Fibroblast of mammary gland (primary cell): ENCODE results near the gene ADGRG1.

Experiments used
- DNase-seq: peaks from one replicate; pipeline ENCODE4 v3.0.0-alpha.2; 2010; ENCODE audit warnings: low read depth
- H3K4me3 ChIP-seq: 2 replicates; pipeline ENCODE4 v1.5.1; 2011; ENCODE audit warnings: low read depth, mild to moderate bottlenecking, low read length, moderate library complexity; ENCODE audit not compliant: control insufficient read depth
- TF ChIP-seq, protein P1 (sequence below): conservative IDR thresholded peaks from 2 replicates; pipeline ENCODE4 v1.5.1; 2011; ENCODE audit warnings: low read depth, low read length, inconsistent platforms; ENCODE audit not compliant: control insufficient read depth, insufficient read depth

ADGRG1 gene

DNA sequence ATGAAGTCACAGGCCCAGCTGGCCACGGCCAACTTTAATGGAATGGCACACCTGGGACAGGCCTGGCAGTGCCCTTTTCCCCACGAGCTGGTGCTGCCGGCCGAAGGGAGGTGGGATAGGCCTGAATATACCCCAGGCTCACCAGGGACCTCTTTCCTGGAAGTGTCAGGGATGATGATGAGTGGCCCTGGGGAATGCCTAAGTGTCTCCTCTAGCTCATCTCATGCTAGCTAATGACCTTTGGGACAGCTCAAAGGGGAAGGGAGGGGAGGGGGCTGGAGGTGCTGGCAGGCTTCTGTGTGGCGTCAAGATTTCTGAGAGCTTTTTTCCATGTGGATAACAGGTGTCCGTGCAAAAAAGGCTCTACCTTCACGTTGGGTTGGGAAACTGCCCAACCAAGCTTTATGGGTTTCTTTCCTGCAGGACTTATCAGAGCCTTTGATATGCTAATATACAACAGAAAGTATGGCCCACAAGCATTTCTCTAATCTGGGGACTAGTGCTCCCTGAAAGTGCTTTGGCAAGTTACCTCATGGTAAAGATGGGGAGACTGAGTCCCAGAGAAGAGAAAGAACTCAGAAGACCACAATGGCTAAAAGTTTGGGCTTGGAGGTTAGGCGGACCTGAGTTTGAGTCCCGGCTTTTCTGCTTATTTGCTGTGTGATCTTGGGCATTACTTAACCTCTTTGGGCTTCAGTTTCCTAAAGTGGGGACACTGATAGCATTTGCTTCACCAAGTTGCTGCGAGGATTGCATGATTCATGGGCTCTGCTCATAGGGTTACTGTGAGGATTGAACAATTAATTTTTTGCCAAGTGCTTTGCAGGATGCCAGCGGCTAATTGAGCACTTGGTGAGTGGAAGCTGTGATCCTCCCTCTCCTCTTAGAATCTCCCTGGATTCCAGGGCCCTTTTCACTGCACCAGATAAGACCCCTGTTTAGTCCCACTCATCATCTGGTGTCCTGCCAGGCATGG is 14.0 kb downstream of the ADGRG1 start:
- H3K4me3 ChIP-seq = no peak overlapping the region
- TF ChIP-seq, protein P1, sequence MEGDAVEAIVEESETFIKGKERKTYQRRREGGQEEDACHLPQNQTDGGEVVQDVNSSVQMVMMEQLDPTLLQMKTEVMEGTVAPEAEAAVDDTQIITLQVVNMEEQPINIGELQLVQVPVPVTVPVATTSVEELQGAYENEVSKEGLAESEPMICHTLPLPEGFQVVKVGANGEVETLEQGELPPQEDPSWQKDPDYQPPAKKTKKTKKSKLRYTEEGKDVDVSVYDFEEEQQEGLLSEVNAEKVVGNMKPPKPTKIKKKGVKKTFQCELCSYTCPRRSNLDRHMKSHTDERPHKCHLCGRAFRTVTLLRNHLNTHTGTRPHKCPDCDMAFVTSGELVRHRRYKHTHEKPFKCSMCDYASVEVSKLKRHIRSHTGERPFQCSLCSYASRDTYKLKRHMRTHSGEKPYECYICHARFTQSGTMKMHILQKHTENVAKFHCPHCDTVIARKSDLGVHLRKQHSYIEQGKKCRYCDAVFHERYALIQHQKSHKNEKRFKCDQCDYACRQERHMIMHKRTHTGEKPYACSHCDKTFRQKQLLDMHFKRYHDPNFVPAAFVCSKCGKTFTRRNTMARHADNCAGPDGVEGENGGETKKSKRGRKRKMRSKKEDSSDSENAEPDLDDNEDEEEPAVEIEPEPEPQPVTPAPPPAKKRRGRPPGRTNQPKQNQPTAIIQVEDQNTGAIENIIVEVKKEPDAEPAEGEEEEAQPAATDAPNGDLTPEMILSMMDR = no peak

GRCh38 chr16:57643147-57643874 is 14.9 kb downstream of the ADGRG1 start:
- H3K4me3 ChIP-seq = no peak overlapping the region
- peak; percentile 17 for DNase-seq
- TF ChIP-seq, protein P1 = no peak

More for the DNA sequence above, 14.0 kb downstream of the ADGRG1 start:
- DNase-seq = no peak

DNA sequence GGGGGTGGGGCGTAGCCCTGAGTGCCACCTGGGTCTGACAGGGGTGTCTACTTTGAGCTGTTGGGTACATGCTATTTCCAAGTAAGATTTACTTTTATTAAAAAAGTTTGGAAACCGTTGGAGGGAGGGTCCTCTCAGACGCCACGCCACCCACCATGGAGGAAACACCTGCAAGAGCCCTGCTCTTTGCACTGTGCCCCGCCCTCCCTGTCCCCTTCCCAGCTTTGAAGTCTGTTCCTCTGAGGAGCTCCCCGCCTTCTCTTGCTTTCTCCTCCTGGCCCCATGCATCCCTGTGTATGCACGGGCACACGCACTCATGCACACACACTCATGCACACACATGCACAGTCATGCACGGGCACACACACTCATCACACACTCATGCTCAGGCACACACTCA is 15.5 kb downstream of the ADGRG1 start:
- TF ChIP-seq, protein P1 = no peak
- no peak for DNase-seq
- H3K4me3 ChIP-seq = no peak overlapping the region

DNA sequence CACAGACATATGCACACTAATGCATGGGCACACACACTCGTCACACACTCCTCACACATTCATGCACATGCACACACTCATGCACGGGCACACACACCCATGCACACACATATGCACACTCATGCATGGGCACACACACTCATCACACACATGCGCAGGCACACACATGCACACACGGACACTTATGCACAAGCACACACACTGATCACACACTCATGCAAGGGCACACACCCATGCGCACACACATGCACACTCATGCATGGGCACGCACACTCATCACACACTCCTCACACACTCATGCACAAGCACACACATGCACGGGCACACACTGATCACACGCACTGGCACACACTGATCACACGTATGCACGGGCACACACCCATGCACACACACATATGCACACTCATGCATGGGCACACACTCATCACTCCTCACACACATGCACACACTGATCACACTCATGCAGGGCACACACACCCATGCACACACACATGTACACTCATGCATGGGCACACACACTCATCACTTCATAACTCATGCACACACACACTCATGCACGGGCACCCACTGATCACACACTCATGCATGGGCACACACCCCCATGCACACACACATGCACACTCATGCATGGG is 16.1 kb downstream of the ADGRG1 start:
- TF ChIP-seq, protein P1 = no peak
- DNase-seq = no peak
- no peak overlapping the region for H3K4me3 ChIP-seq

- no peak overlapping the region for H3K4me3 ChIP-seq
- TF ChIP-seq, protein P1 = no peak
- no peak for DNase-seq
Observed at GRCh38 chr16:57645169-57645568, 16.7 kb downstream of the ADGRG1 start.

GRCh38 chr16:57645691-57646387 is 17.4 kb downstream of the ADGRG1 start:
- TF ChIP-seq, protein P1 = no peak
- peak; percentile 69 for DNase-seq
- H3K4me3 ChIP-seq = no peak overlapping the region
